Caco-2 (cell line): ENCODE data around the gene CDHR2. TPM values are rescaled to one million over a fixed set of nuclear protein-coding genes. Genes with fewer than 3 reads are reported as not detected.
A peak's percentile ranks its signal among the peaks of the same experiment; 100 is the strongest.

ENCODE experiments used
- BruUV-seq: library from RNA; stranded (reverse); fragments of 400-500 nt; replicated peaks from 2 replicates; lab custom pipeline; 2021; lab: Mats Ljungman, UMichigan
- CTCF ChIA-PET: fragments of 300-600 bp; sonication (Branson Sonifier 250); formaldehyde crosslinking; loops from one replicate; lab custom pipeline; 2022; ENCODE audit warnings: antibody characterized with exemption; lab: Charles Lee
- POLR2A ChIA-PET: fragments of 300-600 bp; sonication (Branson Sonifier 250); formaldehyde crosslinking; loops from one replicate; lab custom pipeline; 2022; ENCODE audit warnings: antibody characterized with exemption; lab: Charles Lee
- DNase-seq, 2 experiments: peaks; one replicate each; pipeline versions ENCODE4 v3.0.0 to v3.0.0-alpha.2; 2020 to 2022
- H3K27me3 ChIP-seq: replicated peaks from 2 replicates; pipeline ENCODE4 v1.6.0; 2011; ENCODE audit warnings: low read length; ENCODE audit not compliant: control insufficient read depth, insufficient read depth
- H3K36me3 ChIP-seq: 2 replicates; pipeline ENCODE4 v1.5.1; 2011; ENCODE audit warnings: low read length; ENCODE audit not compliant: control insufficient read depth, insufficient read depth
- H3K4me1 ChIP-seq: fragments of 250-450 bp; sonication (Bioruptor Pico); 2 replicates; pipeline ENCODE4 v1.5.1; 2020; ENCODE audit warnings: mild to moderate bottlenecking
- H3K4me3 ChIP-seq: 2 replicates; pipeline ENCODE4 v1.5.1; 2011; ENCODE audit warnings: low read depth, mild to moderate bottlenecking, control low read depth, low read length
- H3K9me3 ChIP-seq: fragments of 250-450 bp; sonication (Bioruptor Pico); 2 replicates; pipeline ENCODE4 v1.5.1; 2020; ENCODE audit warnings: mild to moderate bottlenecking, moderate library complexity
- H3K27ac Mint-ChIP-seq: one replicate; pipeline ENCODE4 v1.8.0; 2022; ENCODE audit warnings: mixed read lengths; ENCODE audit not compliant: unreplicated experiment
- H3K27me3 Mint-ChIP-seq: one replicate; pipeline ENCODE4 v1.8.0; 2022; ENCODE audit warnings: mixed read lengths; ENCODE audit not compliant: insufficient read depth, unreplicated experiment
- H3K36me3 Mint-ChIP-seq: one replicate; pipeline ENCODE4 v1.8.0; 2022; ENCODE audit warnings: mild to moderate bottlenecking, mixed read lengths; ENCODE audit not compliant: insufficient read depth, unreplicated experiment
- H3K4me1 Mint-ChIP-seq: one replicate; pipeline ENCODE4 v1.8.0; 2022; ENCODE audit warnings: low read depth, mixed read lengths; ENCODE audit not compliant: unreplicated experiment
- H3K4me3 Mint-ChIP-seq: one replicate; pipeline ENCODE4 v1.8.0; 2022; ENCODE audit warnings: mild to moderate bottlenecking, moderate library complexity, mixed read lengths; ENCODE audit not compliant: unreplicated experiment
- H3K9me3 Mint-ChIP-seq: one replicate; pipeline ENCODE4 v1.8.0; 2022; ENCODE audit warnings: mixed read lengths; ENCODE audit not compliant: unreplicated experiment
- CTCF ChIP-seq, 2 experiments: fragments of 200-600 bp in 1 of 2; IDR thresholded peaks; 1 replicate in 1 of 2; 2 replicates in 1 of 2; pipeline versions ENCODE4 v1.5.1 to v1.8.0; 2011 to 2022; ENCODE audit warnings: antibody characterized with exemption in 1 of 2, control low read depth in 1 of 2, inconsistent platforms in 1 of 2, low read depth in 1 of 2, low read length in 1 of 2, mild to moderate bottlenecking in 1 of 2, moderate library complexity in 1 of 2; ENCODE audit not compliant: insufficient read depth in 1 of 2, severe bottlenecking in 1 of 2, unreplicated experiment in 1 of 2
- intact Hi-C: fragments of 100-400 bp; cut with micrococcal nuclease; formaldehyde crosslinking; loops from one replicate; pipeline ENCODE4 v1.10.0; 2022; ENCODE audit not compliant: unreplicated experiment
- total RNA-seq: library from RNA; stranded (reverse); gene quantifications from 2 replicates; pipeline ENCODE4 v1.2.3, GENCODE V29; 2022

CDHR2 gene
- total RNA-seq, 1 experiment from 2014 or later = 0.59 TPM

- intact Hi-C loops = no loop called here
- Mint-ChIP-seq H3K36me3 (peaks cover 13% of the 10 kb centered on the region), H3K4me3 (no peak overlapping the region), H3K27ac (no peak overlapping the region), H3K4me1 (peaks cover 12% of the 10 kb centered on the region), H3K9me3 (no peaks in the 10 kb centered on the region), H3K27me3 (no peaks in the 10 kb centered on the region)
- DNase-seq = no peak
- H3K27me3 ChIP-seq = no peaks in the 10 kb centered on the region
- no TSS peak for BruUV-seq
- no peak for TF ChIP-seq CTCF (IDR thresholded peaks at IDR 0.05; ENCODE audit: insufficient read depth in 1 of 2, low read depth in 1 of 2, low read length in 1 of 2, severe bottlenecking in 1 of 2, unreplicated experiment in 1 of 2)
- H3K4me3 ChIP-seq = no peak overlapping the region
- ChIA-PET CTCF (no interaction called here), POLR2A (no interaction called here)
- no peaks in the 10 kb centered on the region for H3K9me3 ChIP-seq
- H3K4me1 ChIP-seq = no peaks in the 10 kb centered on the region
- no peaks in the 10 kb centered on the region for H3K36me3 ChIP-seq
Measured at GRCh38 chr5:176515396-176515795, 33.7 kb upstream of the CDHR2 start.

- no peak overlapping the region for H3K4me3 ChIP-seq
- no peak for TF ChIP-seq CTCF (IDR thresholded peaks at IDR 0.05; ENCODE audit: insufficient read depth in 1 of 2, low read depth in 1 of 2, low read length in 1 of 2, severe bottlenecking in 1 of 2, unreplicated experiment in 1 of 2)
- H3K27me3 ChIP-seq = no peaks in the 10 kb centered on the region
- H3K9me3 ChIP-seq = no peaks in the 10 kb centered on the region
- Mint-ChIP-seq H3K4me1 (peaks cover 12% of the 10 kb centered on the region), H3K27me3 (no peaks in the 10 kb centered on the region), H3K27ac (no peak overlapping the region), H3K36me3 (peaks cover 13% of the 10 kb centered on the region), H3K9me3 (no peaks in the 10 kb centered on the region), H3K4me3 (no peak overlapping the region)
- no peaks in the 10 kb centered on the region for H3K36me3 ChIP-seq
- H3K4me1 ChIP-seq = no peaks in the 10 kb centered on the region
- no peak for DNase-seq
- intact Hi-C loops = no loop called here
- CTCF ChIA-PET = no interaction called here
- BruUV-seq = no TSS peak
- POLR2A ChIA-PET = interaction anchor here (0.6 kb wide), 1 partner anchor 20 kb away, joined by 3 read pairs; the partner anchor contains the start of gene RNF44
Measured at GRCh38 chr5:176517053-176517661, 32.0 kb upstream of the CDHR2 start.

- Mint-ChIP-seq H3K27me3 (no peaks in the 10 kb centered on the region), H3K27ac (no peak overlapping the region)
- no peaks in the 10 kb centered on the region for H3K9me3 ChIP-seq
Measured at GRCh38 chr5:176519810-176520720, 29.1 kb upstream of the CDHR2 start.

More at GRCh38 chr5:176519810-176520720, 29.1 kb upstream of the CDHR2 start:
- Mint-ChIP-seq H3K36me3 (peaks cover 5% of the 10 kb centered on the region), H3K4me1 (peaks cover 6% of the 10 kb centered on the region), H3K4me3 (no peak overlapping the region), H3K9me3 (no peaks in the 10 kb centered on the region)
- ChIA-PET POLR2A (interaction anchor here (0.5 to 0.6 kb wide), 2 partner anchors 17 to 94 kb away, joined by 4 to 5 read pairs; partner anchors contain the start of gene RNF44), CTCF (no interaction called here)
- H3K4me3 ChIP-seq = no peak overlapping the region
- intact Hi-C loops = no loop called here
- no peak for DNase-seq
- TF ChIP-seq CTCF (IDR thresholded peaks at IDR 0.05; ENCODE audit: insufficient read depth in 1 of 2, low read depth in 1 of 2, low read length in 1 of 2, severe bottlenecking in 1 of 2, unreplicated experiment in 1 of 2) = peak in 1 of 2 experiments; percentile 25
- no TSS peak for BruUV-seq
- no peaks in the 10 kb centered on the region for H3K27me3 ChIP-seq
- H3K36me3 ChIP-seq = no peaks in the 10 kb centered on the region
- H3K4me1 ChIP-seq = no peaks in the 10 kb centered on the region
